ENCODE measurements around the gene NTM. TPM values are rescaled to one million over a fixed set of nuclear protein-coding genes. Genes with fewer than 3 reads are reported as not detected.

NTM gene
- total RNA-seq, 4 donors from 2014 or later = 3.6 to 11.8 (median 7.8) TPM

- Histone ChIP-seq H3K36me3 (no peaks in the 10 kb centered on the region), H3K4me1 (no peaks in the 10 kb centered on the region), H3K27me3 (no peaks in the 10 kb centered on the region), H3K4me3 (no peak overlapping the region), H3K9me3 (peaks cover 0 to 10% (median 0%) of the 10 kb centered on the region in 3 donors), H3K27ac (no peak overlapping the region)
- 61 to 90% methylated on average over 5 of the region's 5 CpGs for WGBS, 2 donors (ENCODE audit: low coverage in 1 of 2)
- ATAC-seq = no peak
- TF ChIP-seq POLR2AphosphoS5 (IDR thresholded peaks at IDR 0.05) (no peak), EP300 (IDR thresholded peaks at IDR 0.05) (no peak), POLR2A (IDR thresholded peaks at IDR 0.05) (no peak), CTCF (IDR thresholded peaks at IDR 0.05) (no peak)
These were observed 70.8 kb downstream of the NTM start for GRCh38 chr11:131441051-131441810.

- no peak for ATAC-seq
- Histone ChIP-seq H3K27me3 (peaks cover 4% of the 10 kb centered on the region), H3K4me1 (no peaks in the 10 kb centered on the region), H3K27ac (no peak overlapping the region), H3K9me3 (no peaks in the 10 kb centered on the region), H3K4me3 (no peak overlapping the region), H3K36me3 (no peaks in the 10 kb centered on the region)
- TF ChIP-seq CTCF (IDR thresholded peaks at IDR 0.05) = no peak
- no peak for TF ChIP-seq POLR2AphosphoS5 (IDR thresholded peaks at IDR 0.05)
- no peak for TF ChIP-seq EP300 (IDR thresholded peaks at IDR 0.05)
- TF ChIP-seq POLR2A (IDR thresholded peaks at IDR 0.05) = no peak
- 68 to 69% methylated on average over 5 of the region's 5 CpGs for WGBS, 2 donors (ENCODE audit: low coverage in 1 of 2)
These were observed 76.3 kb downstream of the NTM start for GRCh38 chr11:131446590-131447275.

GRCh38 chr11:131447277-131447815 is 76.9 kb downstream of the NTM start:
- H3K9me3 ChIP-seq = no peaks in the 10 kb centered on the region
- 54 to 62% methylated on average over 5 to 10 of the region's 10 CpGs for WGBS, 2 donors (ENCODE audit: low coverage in 1 of 2)

GRCh38 chr11:131447898-131448297 is 77.5 kb downstream of the NTM start:
- H3K27me3 ChIP-seq = peaks cover 15% of the 10 kb centered on the region
- no peaks in the 10 kb centered on the region for H3K4me1 ChIP-seq
- ATAC-seq = no peak
- H3K27ac ChIP-seq = no peak overlapping the region
- H3K4me3 ChIP-seq = no peak overlapping the region
- no peaks in the 10 kb centered on the region for H3K9me3 ChIP-seq
- no peaks in the 10 kb centered on the region for H3K36me3 ChIP-seq
- 60 to 90% methylated on average over 1 to 2 of the region's 11 CpGs for WGBS, 2 donors (ENCODE audit: low coverage in 1 of 2)
- TF ChIP-seq POLR2AphosphoS5 (IDR thresholded peaks at IDR 0.05) (no peak), CTCF (IDR thresholded peaks at IDR 0.05) (no peak), EP300 (IDR thresholded peaks at IDR 0.05) (no peak), POLR2A (IDR thresholded peaks at IDR 0.05) (no peak)

More at GRCh38 chr11:131447277-131447815, 76.9 kb downstream of the NTM start:
- no peaks in the 10 kb centered on the region for H3K36me3 ChIP-seq
- no peak for ATAC-seq
- no peaks in the 10 kb centered on the region for H3K4me1 ChIP-seq
- no peak overlapping the region for H3K27ac ChIP-seq
- H3K4me3 ChIP-seq = no peak overlapping the region
- no peak for TF ChIP-seq EP300 (IDR thresholded peaks at IDR 0.05)
- no peak for TF ChIP-seq CTCF (IDR thresholded peaks at IDR 0.05)
- TF ChIP-seq POLR2A (IDR thresholded peaks at IDR 0.05) = no peak
- TF ChIP-seq POLR2AphosphoS5 (IDR thresholded peaks at IDR 0.05) = no peak
- peaks cover 10% of the 10 kb centered on the region for H3K27me3 ChIP-seq
